Activated CD4-positive, CD25-positive, alpha-beta regulatory T cell treated with anti-CD3 and anti-CD28 coated beads, Interleukin-2, amount 50 U/mL, for 16 hours (primary cell): ENCODE data around the gene EFCAB8.

Experiments
- DNase-seq: peaks from one replicate; pipeline ENCODE4 v3.0.0-alpha.2; 2020; ENCODE audit warnings: low read depth, low spot score

The EFCAB8 gene

DNA sequence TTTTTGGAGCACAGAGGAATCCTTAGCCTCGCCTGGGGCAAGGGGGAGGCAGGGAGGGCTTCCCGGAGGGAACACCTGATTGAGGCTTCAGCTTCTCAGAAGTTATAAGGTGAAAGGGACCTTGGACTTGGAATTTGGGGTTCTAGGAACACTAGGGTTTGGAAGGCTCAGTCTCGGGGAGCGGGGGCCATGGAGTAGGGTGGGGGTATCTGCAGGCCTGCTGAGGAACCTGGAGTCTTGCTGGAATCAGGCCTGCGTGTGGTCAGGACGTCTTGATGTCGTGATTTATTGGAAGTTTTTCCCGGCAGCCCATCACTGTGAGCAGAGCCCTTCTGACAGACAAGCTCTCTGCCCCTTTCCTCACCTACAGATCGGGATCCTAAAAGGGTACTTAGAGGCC lies 50.7 kb downstream of the EFCAB8 start:
- no peak for DNase-seq

DNA sequence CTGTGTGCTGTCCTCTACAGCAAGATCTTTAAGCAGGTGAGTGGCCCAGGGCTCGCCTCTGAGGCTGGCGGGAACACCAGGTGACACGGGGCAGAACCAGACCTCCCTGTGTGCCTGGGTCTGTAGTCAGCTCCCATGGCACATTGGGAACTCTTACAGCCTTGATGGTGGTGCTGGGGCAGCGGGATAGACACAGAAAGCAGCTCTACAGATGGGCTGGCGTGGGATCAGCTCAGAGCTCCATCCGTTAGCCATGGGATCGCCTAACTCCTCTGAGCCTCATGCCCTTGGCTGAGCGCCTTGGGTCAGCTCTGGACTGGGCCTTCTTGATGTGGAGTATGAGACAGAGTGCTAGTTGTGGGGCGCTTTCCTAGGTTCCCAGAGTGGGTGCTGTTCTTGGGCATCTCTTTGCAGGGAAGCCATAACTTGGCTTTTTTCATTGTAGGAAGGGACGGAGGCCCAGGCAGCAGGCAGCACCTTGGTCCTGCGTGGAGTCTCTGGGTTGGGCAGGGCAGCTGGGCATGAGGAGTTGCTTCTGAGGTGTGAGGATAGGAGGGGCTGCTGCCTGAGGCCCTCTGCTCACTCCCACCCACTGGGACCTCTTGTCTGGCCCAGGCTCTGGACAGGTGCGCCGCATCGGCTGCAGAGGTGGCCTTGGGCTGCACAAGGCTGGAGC lies 51.3 kb downstream of the EFCAB8 start:
- DNase-seq = no peak

DNA sequence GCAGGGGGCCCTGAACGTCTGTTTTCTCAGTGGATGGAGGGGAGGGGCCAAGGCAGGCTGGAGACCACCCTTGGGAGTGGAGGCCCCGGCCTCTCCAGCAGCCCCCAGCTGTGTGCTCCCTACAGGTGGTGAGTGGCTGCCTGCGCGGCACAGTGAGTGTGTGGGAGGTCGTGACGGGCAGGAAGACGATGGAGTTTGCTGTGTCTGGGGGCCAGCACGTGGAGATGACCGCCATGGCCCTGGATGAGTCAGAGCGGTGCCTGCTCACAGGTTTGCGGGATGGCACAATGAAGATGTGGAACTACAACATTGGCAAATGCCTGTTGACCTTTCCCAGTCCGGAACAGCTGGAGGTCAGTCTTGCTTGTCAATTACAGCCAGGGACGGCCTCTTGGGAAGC lies 52.6 kb downstream of the EFCAB8 start:
- no peak for DNase-seq

DNA sequence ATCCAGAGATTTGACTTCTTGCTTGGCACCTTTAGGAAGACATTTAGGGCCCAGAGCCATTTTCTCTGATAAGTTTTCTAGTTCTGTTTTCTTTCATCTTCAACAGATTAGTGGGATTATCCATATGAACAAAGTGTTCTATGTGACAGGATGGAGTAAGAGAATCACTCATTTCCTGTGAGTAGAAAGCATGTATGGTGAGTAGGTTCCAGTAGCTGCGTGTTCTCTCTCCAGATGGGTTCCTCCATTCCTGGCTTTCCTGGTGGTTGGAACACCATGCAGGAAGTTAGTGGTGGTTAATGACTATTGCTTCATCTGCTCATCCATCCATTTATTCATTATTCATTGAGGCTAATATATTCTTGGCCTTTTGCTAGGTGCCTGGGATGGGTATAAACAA lies 54.0 kb downstream of the EFCAB8 start:
- no peak for DNase-seq

DNA sequence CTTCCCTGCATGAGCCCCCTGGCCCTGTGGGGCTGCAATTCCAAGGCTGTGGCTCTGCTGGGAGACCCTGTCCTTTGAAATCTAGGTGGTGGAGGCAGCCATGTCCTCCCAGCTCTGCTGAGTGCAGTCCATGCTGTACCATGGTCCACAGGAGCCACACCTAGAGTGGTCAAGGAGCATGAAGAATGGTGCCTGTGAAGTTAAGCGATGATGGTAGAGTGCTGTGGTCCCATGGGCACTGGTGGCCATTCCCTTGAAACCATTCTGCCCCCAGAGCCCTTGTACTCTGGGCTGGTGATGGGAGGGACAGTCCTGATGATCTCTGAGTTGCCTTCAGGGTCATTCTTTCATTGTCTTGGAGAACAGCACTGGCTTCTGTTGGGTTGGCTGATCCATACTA lies 55.3 kb downstream of the EFCAB8 start:
- no peak for DNase-seq

DNA sequence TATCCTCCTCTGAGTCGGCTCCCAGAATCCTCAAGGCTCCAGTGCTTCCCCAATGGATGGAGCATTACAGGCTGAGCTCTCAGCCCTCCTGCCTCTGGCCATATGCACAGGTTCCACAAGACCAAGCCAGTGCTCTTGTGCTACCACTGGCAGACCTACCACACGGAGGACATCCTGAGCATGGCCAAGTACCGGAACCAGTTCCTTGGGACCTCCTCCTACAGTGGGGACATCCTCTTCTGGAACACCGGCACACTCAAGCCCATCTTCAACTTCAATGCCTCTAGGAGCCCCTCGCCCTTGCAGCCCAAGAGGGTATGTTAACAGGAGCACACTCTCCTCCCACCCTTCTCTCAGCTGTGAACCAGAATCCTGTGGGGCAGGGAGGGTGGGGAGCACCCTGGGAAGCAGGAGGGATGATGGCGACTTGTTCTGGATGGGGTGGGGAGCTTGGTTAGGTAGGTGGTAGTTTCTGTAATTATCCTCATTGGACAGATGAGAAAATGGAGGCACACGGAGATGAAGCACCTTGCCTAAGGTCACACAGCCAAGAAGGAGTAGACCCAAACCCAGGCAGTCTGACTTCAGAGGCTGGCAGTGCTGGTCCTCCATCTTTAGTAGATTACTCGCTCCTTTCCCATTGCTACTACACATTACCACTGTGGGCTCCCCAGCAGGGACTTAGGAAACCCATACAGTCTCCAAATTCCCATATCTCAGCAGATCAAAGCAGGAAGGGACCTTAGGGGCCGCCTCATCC lies 58.6 kb downstream of the EFCAB8 start:
- DNase-seq = no peak

DNA sequence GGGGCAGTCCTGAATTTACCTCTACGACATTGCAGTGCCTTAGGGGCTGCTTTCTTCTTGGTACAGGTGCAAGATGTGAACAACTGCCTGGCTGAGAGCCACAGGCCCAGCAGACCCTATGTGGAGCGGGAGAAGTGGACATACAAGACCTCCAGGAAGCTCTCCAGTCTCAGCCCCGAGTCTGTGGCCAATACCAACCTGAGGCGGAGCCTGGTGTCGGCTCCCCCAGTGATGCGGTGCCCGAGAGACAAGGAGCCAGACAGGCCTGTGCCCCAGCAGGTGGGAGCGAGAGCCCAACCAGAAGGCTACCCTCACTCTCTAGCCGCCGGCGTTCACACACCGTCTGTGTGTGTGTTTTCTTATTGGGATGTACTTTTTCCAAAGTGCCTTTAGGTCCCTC lies 59.6 kb downstream of the EFCAB8 start:
- no peak for DNase-seq

DNA sequence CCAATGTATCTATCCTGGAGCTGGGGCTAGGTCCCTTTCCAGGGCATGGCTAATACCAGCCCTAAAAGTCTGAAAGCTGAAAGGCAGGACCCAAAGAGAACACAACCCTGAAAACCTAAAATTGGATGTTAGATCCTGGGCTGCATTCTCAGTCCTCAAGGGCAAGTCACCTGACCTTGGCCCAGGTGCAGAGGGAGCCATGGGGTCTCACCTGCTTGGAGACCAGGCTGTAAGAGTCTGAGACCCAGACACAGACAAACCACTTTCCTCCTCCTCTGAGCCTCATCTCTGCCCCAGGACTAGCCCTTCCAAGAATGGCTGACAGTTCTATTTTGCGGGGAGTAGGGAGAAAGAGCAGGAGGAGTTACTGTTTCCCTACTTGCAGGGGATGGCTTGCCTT lies 60.0 kb downstream of the EFCAB8 start:
- DNase-seq = no peak

DNA sequence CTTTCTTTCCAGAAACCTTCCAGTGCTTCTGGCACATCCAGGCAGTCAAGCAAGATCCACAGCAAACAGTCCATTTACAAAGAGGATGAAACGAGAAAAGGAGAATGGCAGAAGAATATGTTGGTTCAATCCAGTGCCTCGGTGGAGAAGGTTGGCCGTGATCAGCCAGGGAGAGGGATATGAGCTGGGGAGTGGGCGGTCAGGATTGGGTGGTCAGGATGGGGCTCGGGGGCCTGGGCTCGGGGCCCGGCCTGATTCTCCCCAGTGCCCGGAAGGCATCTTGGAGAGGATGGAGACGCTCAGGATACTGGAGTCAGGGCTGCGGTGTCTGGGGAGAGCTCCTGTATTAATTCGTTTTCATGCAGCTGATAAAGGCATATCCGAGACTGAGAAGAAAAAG lies 61.3 kb downstream of the EFCAB8 start:
- DNase-seq = no peak

DNA sequence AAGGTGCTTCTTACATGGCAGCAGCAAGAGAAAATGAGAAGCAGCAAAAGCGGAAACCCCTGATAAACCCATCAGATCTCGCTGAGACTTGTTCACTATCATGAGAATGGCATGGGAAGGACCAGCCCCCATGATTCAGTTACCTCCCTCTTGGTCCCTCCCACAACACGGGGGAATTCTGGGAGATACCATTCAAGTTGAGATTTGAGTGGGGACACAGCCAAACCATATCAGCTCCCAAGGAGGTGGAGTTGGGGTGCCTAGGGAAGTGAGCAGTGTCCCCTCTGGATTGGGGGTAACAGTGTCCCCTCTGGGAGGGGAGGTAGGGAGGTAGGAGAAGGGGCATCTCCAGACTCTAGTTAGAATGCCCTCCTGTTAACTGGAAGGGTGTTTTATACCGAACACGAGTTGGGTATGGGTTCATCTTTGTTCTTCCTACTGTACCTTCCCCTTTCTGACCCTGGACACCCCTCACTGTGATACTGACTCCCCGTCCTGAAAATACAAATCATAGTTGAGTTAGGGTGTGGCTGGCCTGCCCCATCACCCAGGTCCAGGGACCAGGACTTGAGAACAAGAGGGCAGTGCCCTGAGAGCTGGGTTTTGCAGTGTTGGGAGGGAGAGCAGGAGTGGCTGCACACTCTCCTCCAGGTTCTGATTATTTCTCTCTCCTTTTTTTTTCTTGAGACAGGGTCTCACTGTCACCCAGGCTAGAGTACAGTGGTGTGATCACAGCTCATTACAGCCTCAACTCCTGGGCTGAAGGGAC lies 62.0 kb downstream of the EFCAB8 start:
- DNase-seq = no peak

DNA sequence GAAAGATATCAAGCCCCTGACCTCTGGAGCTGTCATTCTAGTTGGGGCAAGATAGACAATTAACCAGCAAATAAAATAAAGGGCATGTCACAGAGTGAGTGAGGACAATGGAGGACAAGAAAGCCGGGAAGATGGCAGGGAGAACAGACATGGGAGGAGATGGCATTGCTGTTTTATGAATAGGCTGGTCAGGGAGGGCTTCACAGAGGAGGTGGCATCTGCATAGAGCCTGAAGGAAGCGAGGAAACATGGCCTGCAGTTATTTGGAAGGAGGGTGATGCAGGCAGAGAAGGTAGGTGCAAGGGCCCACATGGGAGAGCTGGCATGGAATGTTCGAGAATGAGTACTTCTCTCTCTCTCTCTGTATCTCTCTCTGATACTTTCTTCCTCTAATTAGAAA lies 63.7 kb downstream of the EFCAB8 start:
- DNase-seq = no peak

DNA sequence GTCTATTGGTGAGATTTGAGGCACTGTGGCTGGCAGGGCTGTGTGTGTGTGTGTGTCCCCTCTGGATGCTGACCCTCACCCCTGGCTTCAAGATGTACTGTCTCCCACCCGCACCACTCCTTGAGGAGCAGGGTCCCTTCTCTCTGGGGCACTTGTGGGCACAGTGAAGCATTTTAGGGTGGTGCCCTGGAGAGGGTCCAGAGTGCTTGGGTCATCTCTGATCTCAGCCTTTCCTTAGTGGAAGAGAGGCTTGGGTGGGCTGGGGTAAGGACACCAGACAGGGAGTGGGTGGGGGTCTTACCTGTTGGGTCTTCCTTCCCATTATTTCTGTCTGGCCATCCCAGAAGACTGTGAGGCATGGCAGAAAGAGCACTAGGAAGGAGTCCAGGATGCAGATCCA lies 66.1 kb downstream of the EFCAB8 start:
- DNase-seq = no peak

DNA sequence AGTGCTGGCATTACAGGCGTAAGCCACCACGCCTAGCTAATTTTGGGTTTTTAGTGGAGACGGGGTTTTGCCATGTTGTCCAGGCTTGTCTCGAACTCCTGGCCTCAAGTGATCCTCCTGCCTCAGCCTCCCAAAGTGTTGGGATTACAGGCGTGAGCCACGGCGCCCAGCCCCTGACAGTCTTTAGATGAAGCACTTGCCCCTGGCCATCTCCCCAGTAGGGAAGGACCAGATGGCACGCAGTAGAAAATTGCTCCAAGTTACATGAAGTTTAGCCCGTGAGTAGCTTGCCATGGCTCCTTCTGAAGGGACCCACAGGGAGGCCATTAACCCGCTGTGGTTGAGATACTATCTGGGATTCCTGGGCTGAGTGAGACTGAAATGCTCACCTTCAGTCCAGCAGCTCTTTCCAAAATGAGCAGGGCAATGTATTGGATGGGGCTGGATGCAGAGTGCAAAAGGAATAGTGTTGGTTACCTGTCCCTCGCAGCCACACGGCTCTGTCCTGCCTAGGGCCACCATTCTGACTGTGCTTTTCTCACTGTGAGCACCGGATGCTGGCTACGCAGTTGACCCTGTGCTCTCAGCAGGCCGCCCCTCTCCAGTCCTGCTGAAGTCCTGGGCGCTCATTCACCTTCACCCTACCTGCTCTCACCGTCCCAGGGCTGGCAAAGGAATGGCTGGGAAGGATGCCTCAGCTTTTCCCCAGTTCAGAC lies 66.9 kb downstream of the EFCAB8 start:
- DNase-seq = no peak

DNA sequence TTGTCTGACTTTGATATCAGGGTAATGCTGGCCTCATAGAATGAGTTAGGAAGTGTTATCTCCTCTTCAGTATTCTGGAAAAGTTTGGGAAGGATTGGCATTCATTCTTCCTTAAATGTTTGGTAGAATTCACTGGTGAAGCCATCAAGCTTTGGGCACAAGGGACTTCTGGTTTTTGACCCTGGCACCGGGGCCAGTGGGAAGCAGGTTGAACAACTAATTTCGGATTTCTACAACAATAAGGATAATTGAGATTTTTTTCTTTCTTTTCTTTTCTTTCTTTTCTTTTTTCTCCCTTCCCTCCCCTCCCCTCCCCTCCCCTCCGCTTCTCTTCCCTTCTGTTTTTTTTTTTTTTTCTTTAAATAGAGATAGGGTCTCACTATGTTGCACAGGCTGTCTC lies 70.4 kb downstream of the EFCAB8 start:
- DNase-seq = no peak

DNA sequence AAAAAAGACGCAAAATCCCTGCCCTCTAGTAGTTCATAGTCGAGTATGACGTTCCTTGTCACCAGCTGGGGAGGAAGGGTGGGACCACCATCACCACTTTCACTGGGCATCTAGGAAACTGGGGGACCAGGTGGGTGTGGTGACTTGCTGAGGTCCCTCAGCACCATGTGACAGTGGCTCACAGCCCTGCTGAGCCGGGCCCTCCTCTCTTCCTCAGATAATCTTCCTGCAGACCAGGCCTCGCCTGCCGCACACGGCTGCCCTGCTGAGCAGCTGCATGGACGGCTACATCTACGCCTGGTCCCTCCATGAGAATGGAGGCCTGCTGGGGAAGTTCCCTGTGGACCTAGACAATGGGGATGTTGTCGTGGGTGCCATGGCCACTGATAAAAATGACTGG lies 71.5 kb downstream of the EFCAB8 start:
- DNase-seq = no peak

DNA sequence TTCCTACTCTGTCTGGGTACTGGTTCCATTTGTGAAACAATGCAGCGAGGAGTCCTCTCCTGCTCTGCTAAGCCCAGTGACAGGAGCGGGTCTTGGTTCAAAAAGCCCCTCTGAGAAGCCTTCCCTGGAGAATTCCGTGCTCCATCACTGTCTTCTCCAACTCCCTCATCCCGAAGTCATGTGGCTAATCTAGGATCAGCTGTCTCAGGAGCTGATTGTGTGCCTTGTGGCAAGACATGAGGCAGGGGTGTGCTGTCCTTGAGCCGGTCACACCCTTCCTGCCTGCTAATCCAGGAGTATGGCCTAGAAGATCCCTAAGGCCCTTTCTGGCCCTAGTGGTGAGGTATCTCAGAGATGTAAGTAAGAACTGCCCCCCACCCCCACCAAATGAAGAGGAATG lies 72.0 kb downstream of the EFCAB8 start:
- DNase-seq = no peak

DNA sequence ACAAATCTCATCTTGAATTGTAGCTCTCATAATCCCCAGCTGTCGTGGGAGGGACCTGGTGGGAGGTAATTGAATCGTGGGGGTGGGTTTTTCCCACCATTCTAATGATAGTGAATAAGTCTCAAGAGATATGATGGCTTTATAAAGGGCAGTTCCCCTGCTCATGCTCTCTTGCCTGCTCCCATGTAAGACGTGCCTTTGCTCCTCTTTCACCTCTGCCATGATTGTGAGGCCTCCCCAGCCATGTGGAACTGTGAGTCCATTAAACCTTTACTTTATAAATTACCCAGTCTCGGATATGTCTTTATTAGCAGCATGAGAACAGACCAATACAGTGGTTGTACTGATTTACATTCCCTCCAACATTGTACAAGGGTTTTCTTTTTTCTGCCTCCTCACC lies 75.9 kb downstream of the EFCAB8 start:
- no peak for DNase-seq

DNA sequence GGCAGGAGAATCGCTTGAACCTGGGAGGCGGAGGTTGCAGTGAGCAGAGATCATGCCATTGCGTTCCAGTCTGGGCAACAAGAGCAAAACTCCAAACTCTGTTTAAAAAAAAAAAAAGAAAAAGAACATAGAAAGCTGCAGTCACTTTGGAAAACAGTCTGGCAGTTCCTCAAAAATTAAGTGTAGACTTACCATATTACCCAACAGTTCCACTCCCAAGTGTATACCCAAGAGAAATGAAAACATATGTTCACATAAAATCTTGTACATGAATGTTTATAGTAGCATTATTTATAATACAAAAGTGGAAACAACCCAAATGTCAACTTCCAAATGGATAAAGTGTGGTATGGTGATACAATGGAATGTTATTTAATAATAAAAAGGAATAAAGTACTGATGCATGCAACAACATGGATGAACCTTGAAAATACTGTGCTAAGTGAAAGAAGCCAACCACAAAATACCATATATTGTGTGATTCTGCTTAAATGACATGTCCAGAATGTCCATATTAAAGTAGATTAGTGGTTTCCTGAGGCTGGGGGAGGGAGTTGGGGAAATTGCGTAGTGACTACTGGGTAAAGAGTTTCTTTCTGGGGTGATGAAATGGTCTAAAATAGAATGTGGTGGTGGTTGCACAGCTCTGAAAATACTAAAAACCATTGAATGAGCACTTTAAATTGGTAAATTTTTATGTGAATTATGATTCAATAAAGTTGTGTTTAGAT lies 82.6 kb downstream of the EFCAB8 start:
- DNase-seq = no peak

DNA sequence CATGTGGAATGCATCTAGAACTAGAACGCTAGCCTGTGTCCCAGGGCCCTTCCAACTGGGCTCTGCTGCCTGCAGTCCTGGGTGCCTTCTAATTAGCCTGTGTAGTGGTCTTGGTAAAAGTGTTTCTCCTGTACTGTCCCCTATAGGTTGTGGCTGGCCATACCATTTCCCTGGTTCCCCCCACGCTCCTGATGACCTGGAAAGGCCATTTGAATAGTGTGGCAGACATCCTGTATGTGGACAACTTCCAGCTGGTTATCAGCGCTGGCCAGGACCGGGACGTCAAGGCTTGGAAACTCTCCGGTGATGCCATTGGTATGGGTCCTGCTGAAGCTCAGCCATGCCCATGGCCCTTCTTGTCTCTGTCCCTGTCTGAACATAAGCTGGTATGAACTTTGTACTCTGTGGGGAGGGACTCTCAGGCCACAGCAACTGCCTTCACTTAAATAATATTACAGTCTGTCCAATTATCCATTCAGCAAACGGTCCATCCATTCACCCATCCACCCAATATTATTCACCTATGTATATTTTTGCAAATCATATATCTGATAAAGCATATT lies 84.8 kb downstream of the EFCAB8 start:
- DNase-seq = no peak

DNA sequence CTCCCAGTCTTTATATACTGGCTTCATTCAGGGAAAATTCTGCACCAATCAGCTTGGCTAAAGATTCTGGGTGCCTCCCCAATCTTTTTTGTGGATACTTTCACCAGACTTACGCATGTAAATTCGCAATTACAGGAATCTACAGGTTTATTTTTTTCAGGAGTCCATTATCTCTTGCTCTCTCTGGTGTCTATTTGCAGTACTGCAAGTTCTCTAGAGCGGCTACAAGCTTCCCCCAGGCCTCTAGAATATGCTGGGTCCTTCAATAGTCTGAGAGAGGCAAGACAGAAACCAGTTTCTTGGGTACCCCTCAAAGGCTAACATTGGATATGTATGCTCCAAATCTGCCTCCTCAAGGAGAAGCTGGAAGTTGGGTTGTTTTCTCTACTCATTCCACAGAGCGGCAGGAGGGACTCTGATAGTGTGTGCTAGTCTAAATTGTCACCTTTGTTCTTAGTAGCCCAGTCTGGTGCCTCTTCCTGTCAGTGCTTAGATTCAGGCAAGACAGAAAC lies 87.0 kb downstream of the EFCAB8 start:
- DNase-seq = no peak

DNA sequence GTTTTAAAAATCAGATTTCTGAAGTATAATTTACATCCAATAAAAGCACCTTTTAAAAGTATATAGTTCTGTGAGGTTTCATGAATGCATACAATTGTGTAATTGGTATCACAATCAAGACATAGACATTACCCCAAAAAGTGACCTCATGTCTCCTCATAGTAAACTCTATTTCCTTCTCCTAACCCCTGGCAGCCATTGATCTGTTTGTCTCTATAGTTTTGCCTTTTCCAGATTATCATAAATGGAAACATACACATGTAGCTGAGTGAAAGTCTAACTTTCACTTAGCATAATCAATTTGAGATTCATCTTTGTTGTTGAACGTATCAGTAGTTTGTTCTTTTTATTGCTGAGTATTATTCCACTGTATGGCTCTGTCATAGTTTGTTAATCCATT lies 87.9 kb downstream of the EFCAB8 start:
- DNase-seq = no peak
